IMR-90 (cell line): ENCODE measurements around the gene PLEKHS1. TPM values are rescaled to one million over a fixed set of nuclear protein-coding genes. Genes with fewer than 3 reads are reported as not detected.

Source experiments
- ATAC-seq: fragments of 200-7000 bp; cut with Tn5 transposase; 2 replicates; pipeline ENCODE4 v1.9.1; 2020; ENCODE audit warnings: low read depth, mild to moderate bottlenecking, moderate library complexity
- BruUV-seq: library from RNA; stranded (reverse); fragments of 400-500 nt; replicated peaks from 2 replicates; lab custom pipeline; 2021; lab: Mats Ljungman, UMichigan
- CTCF ChIA-PET: fragments of 300-600 bp; formaldehyde crosslinking; extraction: SDS; loops from one replicate; lab custom pipeline; 2021; ENCODE audit warnings: antibody characterized with exemption; lab: Yijun Ruan, JAX
- POLR2A ChIA-PET: fragments of 300-600 bp; sonication (Branson Sonifier 250); formaldehyde crosslinking; loops from one replicate; lab custom pipeline; 2022; ENCODE audit warnings: antibody characterized with exemption; ENCODE audit not compliant: unreplicated experiment; lab: Charles Lee
- DNase-seq: peaks from one replicate; pipeline ENCODE4 v3.0.0; 2013
- H2AFZ ChIP-seq: replicated peaks from 2 replicates; pipeline ENCODE3; 2013; ENCODE audit warnings: low read length, mild to moderate bottlenecking; ENCODE audit not compliant: poor library complexity
- H2AK5ac ChIP-seq: 2 replicates; pipeline ENCODE4 v1.6.1; 2013; ENCODE audit warnings: low read depth, low read length, inconsistent platforms
- H2AK9ac ChIP-seq: replicated peaks from 2 replicates; pipeline ENCODE3; 2013; ENCODE audit warnings: mild to moderate bottlenecking, low read depth, low read length, moderate library complexity; ENCODE audit not compliant: poor library complexity
- H2BK120ac ChIP-seq: 2 replicates; pipeline ENCODE4 v1.6.1; 2013; ENCODE audit warnings: low read depth, low read length, inconsistent platforms
- H2BK15ac ChIP-seq: 3 replicates; pipeline ENCODE4 v1.6.1; 2013; ENCODE audit warnings: low read depth, low read length, inconsistent platforms
- H2BK20ac ChIP-seq: 2 replicates; pipeline ENCODE4 v1.6.1; 2013; ENCODE audit warnings: low read depth, mild to moderate bottlenecking, inconsistent platforms, low read length, moderate library complexity
- H2BK5ac ChIP-seq: 2 replicates; pipeline ENCODE4 v1.6.1; 2013; ENCODE audit warnings: mild to moderate bottlenecking, low read depth, low read length, inconsistent platforms; ENCODE audit not compliant: poor library complexity, severe bottlenecking
- H3K14ac ChIP-seq: replicated peaks from 2 replicates; pipeline ENCODE4 v1.6.1; 2013; ENCODE audit warnings: low read depth, low read length, inconsistent platforms
- H3K18ac ChIP-seq: 2 replicates; pipeline ENCODE4 v1.6.1; 2013; ENCODE audit warnings: low read depth, low read length, control low read depth
- H3K23ac ChIP-seq: 2 replicates; pipeline ENCODE4 v1.6.1; 2013; ENCODE audit warnings: low read depth, low read length, inconsistent platforms
- H3K27ac ChIP-seq: 2 replicates; pipeline ENCODE4 v1.5.1; 2013; ENCODE audit warnings: mild to moderate bottlenecking, control low read depth, low read length; ENCODE audit not compliant: insufficient read depth
- H3K27me3 ChIP-seq: 2 replicates; pipeline ENCODE4 v1.6.1; 2013; ENCODE audit warnings: low read length; ENCODE audit not compliant: control insufficient read depth, insufficient read depth
- H3K36me3 ChIP-seq: 2 replicates; pipeline ENCODE4 v1.6.1; 2013; ENCODE audit warnings: low read length, mixed read lengths; ENCODE audit not compliant: control insufficient read depth, insufficient read depth
- H3K4ac ChIP-seq: 2 replicates; pipeline ENCODE4 v1.6.1; 2013; ENCODE audit warnings: low read depth, low read length, inconsistent platforms
- H3K4me1 ChIP-seq: 2 replicates; pipeline ENCODE4 v1.6.1; 2013; ENCODE audit warnings: low read length, mixed read lengths; ENCODE audit not compliant: control insufficient read depth, insufficient read depth
- H3K4me2 ChIP-seq: 2 replicates; pipeline ENCODE4 v1.6.1; 2013; ENCODE audit warnings: low read depth, mild to moderate bottlenecking, control low read depth, low read length, moderate library complexity
- H3K4me3 ChIP-seq: 2 replicates; pipeline ENCODE4 v1.5.1; 2013; ENCODE audit warnings: low read depth, mild to moderate bottlenecking, control low read depth, low read length, moderate library complexity; ENCODE audit not compliant: insufficient read depth
- H3K56ac ChIP-seq: 2 replicates; pipeline ENCODE4 v1.6.1; 2013; ENCODE audit warnings: low read length, inconsistent platforms; ENCODE audit not compliant: insufficient read depth; ENCODE audit errors: extremely low read depth
- H3K79me1 ChIP-seq, 2 experiments: 2 replicates each; pipeline ENCODE4 v1.6.1; 2013; ENCODE audit warnings: low read length in 2 of 2, inconsistent platforms in 1 of 2, low read depth in 1 of 2
- H3K9ac ChIP-seq: 2 replicates; pipeline ENCODE4 v1.6.1; 2013; ENCODE audit warnings: low read depth, low read length, control low read depth
- H3K9me1 ChIP-seq: 2 replicates; pipeline ENCODE4 v1.6.1; 2013; ENCODE audit warnings: low read length, inconsistent platforms; ENCODE audit not compliant: insufficient read depth
- H3K9me3 ChIP-seq: 2 replicates; pipeline ENCODE4 v1.6.1; 2013; ENCODE audit warnings: low read length; ENCODE audit not compliant: control insufficient read depth, insufficient read depth
- H4K20me1 ChIP-seq: 2 replicates; pipeline ENCODE4 v1.6.1; 2013; ENCODE audit warnings: low read length, inconsistent platforms; ENCODE audit not compliant: insufficient read depth
- H4K5ac ChIP-seq: 2 replicates; pipeline ENCODE4 v1.6.1; 2013; ENCODE audit warnings: mild to moderate bottlenecking, low read depth, low read length, control low read depth
- H4K8ac ChIP-seq, 2 experiments: 2 replicates each; pipeline ENCODE4 v1.6.1; 2013; ENCODE audit warnings: low read depth in 2 of 2, low read length in 2 of 2, control low read depth in 1 of 2, inconsistent platforms in 1 of 2
- H4K91ac ChIP-seq: 2 replicates; pipeline ENCODE4 v1.6.1; 2013; ENCODE audit warnings: low read depth, low read length, inconsistent platforms; ENCODE audit not compliant: insufficient read depth
- BHLHE40 ChIP-seq: fragments of 150-350 bp; IDR thresholded peaks from 2 replicates; pipeline ENCODE4 v1.6.1; 2016; ENCODE audit warnings: mild to moderate bottlenecking, low read depth, low read length
- CEBPB ChIP-seq: IDR thresholded peaks from 2 replicates; pipeline ENCODE4 v1.6.1; 2012; ENCODE audit warnings: low read depth, low read length, improper control_type of control experiment
- CTCF ChIP-seq: conservative IDR thresholded peaks from 2 replicates; pipeline ENCODE4 v1.5.1; 2012; ENCODE audit warnings: mild to moderate bottlenecking, low read depth, low read length, improper control_type of control experiment
- ELK1 ChIP-seq: fragments of 150-350 bp; IDR thresholded peaks from 2 replicates; pipeline ENCODE4 v1.6.1; 2016; ENCODE audit warnings: low read depth, mild to moderate bottlenecking, low read length, moderate library complexity, borderline replicate concordance
- FOS ChIP-seq: fragments of 150-350 bp; IDR thresholded peaks from 2 replicates; pipeline ENCODE4 v1.6.1; 2016; ENCODE audit warnings: low read depth, low read length
- MAFK ChIP-seq: IDR thresholded peaks from 2 replicates; pipeline ENCODE4 v1.6.1; 2012; ENCODE audit warnings: low read depth, low read length, improper control_type of control experiment
- MAZ ChIP-seq: IDR thresholded peaks from 2 replicates; pipeline ENCODE4 v1.6.1; 2012; ENCODE audit warnings: low read depth, mild to moderate bottlenecking, low read length, improper control_type of control experiment, moderate library complexity, borderline replicate concordance
- MXI1 ChIP-seq: IDR thresholded peaks from 2 replicates; pipeline ENCODE4 v1.6.1; 2012; ENCODE audit warnings: low read depth, mild to moderate bottlenecking, low read length, moderate library complexity, borderline replicate concordance
- NFE2L2 ChIP-seq: fragments of 150-350 bp; IDR thresholded peaks from 2 replicates; pipeline ENCODE4 v1.6.1; 2016; ENCODE audit warnings: low read depth, mild to moderate bottlenecking, low read length
- POLR2A ChIP-seq: IDR thresholded peaks from 2 replicates; pipeline ENCODE4 v1.6.1; 2012; ENCODE audit warnings: mild to moderate bottlenecking, low read depth, low read length
- RAD21 ChIP-seq: IDR thresholded peaks from 2 replicates; pipeline ENCODE4 v1.6.1; 2012; ENCODE audit warnings: low read length, improper control_type of control experiment
- RCOR1 ChIP-seq: IDR thresholded peaks from 2 replicates; pipeline ENCODE4 v1.6.1; 2012; ENCODE audit warnings: mild to moderate bottlenecking, low read length, improper control_type of control experiment; ENCODE audit not compliant: insufficient replicate concordance
- RFX5 ChIP-seq: IDR thresholded peaks from 2 replicates; pipeline ENCODE4 v1.8.0; 2012; ENCODE audit warnings: low read depth, mild to moderate bottlenecking, low read length, moderate library complexity
- SMC3 ChIP-seq: fragments of 150-350 bp; IDR thresholded peaks from 2 replicates; pipeline ENCODE4 v1.6.1; 2016; ENCODE audit warnings: low read depth, mild to moderate bottlenecking, antibody characterized with exemption, low read length, moderate library complexity
- USF2 ChIP-seq: fragments of 150-350 bp; IDR thresholded peaks from 2 replicates; pipeline ENCODE4 v1.6.1; 2017; ENCODE audit warnings: mild to moderate bottlenecking, antibody characterized with exemption, low read length, low read depth
- WGBS, 2 experiments: methylation state at CpG; one replicate each; pipeline versions ENCODE4 v1.1.5 to v1.1.7; 2013; ENCODE audit warnings: missing lambda C conversion rate in 2 of 2; ENCODE audit not compliant: insufficient read length in 1 of 2; ENCODE audit errors: extremely low coverage in 2 of 2; 5-methylcytosine and 5-hydroxymethylcytosine counted together
- dilution Hi-C: fragments of 300-500 bp; cut with HindIII; formaldehyde crosslinking; loops from one replicate; pipeline ENCODE4 v1.14.3; 2018; ENCODE audit warnings: low sequenced_read_pairs; ENCODE audit not compliant: unreplicated experiment
- in situ Hi-C: fragments of 300-500 bp; cut with MboI; formaldehyde crosslinking; loops from 3 replicates; pipeline ENCODE4 v1.14.3; 2019; ENCODE audit warnings: low sequenced_read_pairs, inconsistent platforms, mixed read lengths
- intact Hi-C: fragments of 100-400 bp; cut with micrococcal nuclease; formaldehyde crosslinking; loops from 2 replicates; pipeline ENCODE4 v1.10.0; 2022
- polyA plus RNA-seq, 3 experiments: library from polyadenylated mRNA; depleted of rRNA; stranded (reverse); fragments of >200 nt; gene quantifications; 2 replicates each; pipeline ENCODE4 v1.2.3, GENCODE V29; 2012; ENCODE audit warnings: low replicate concordance in 1 of 3
- total RNA-seq: library from RNA; depleted of rRNA; stranded (reverse); fragments of >200 nt; gene quantifications from 2 replicates; pipeline ENCODE4 v1.2.3, GENCODE V29; 2012

Gene PLEKHS1
- total and polyA plus RNA-seq, 2 of the 4 experiments (the other 2 are of a cell fraction): not detected

- CTCF ChIA-PET: interaction anchor here (1.4 kb wide), 1 partner anchor 12 kb away, joined by 4 read pairs; the partner anchor contains the start of gene PLEKHS1
- POLR2A ChIA-PET: no interaction called here
Observed at GRCh38 chr10:113739577-113739976, 11.9 kb upstream of the PLEKHS1 start.

More at GRCh38 chr10:113739577-113739976, 11.9 kb upstream of the PLEKHS1 start:
- Histone ChIP-seq H2BK120ac (no peak overlapping the region), H4K5ac (no peak overlapping the region), H2BK5ac (no peak overlapping the region), H3K79me1 (no peaks in the 10 kb centered on the region), H3K56ac (no peak overlapping the region), H4K20me1 (no peaks in the 10 kb centered on the region), H3K4me2 (no peak overlapping the region), H3K36me3 (no peaks in the 10 kb centered on the region), H4K8ac (no peak overlapping the region), H2BK15ac (no peak overlapping the region), H3K9ac (no peak overlapping the region), H2AK9ac (no peak overlapping the region), H3K9me1 (no peaks in the 10 kb centered on the region), H3K23ac (no peak overlapping the region), H4K91ac (no peak overlapping the region), H3K18ac (no peak overlapping the region), H3K27me3 (peaks cover 1% of the 10 kb centered on the region; the same call in 1 of the 2 replicates), H3K14ac (no peak overlapping the region), H2BK20ac (no peak overlapping the region), H2AFZ (no peak overlapping the region), H3K9me3 (no peaks in the 10 kb centered on the region), H3K4me1 (no peaks in the 10 kb centered on the region), H3K4ac (no peak overlapping the region), H3K4me3 (no peak overlapping the region), H2AK5ac (no peak overlapping the region), H3K27ac (no peak overlapping the region)
- no CpG with 5 or more reads among the region's 3 CpGs for WGBS, 2 experiments
- dilution Hi-C loops (no loop called here), intact Hi-C loops (no loop called here), in situ Hi-C loops (no loop called here)
- BruUV-seq: no TSS peak
- ATAC-seq: no peak
- no peak for DNase-seq
- TF ChIP-seq RFX5 (no peak), FOS (no peak), ELK1 (no peak), MAFK (no peak), RCOR1 (no peak), MXI1 (no peak), RAD21 (no peak), MAZ (no peak), USF2 (no peak), POLR2A (no peak), NFE2L2 (no peak), CTCF (no peak), BHLHE40 (no peak), CEBPB (no peak), SMC3 (no peak)
